WTC11 (cell line): ENCODE measurements around the gene TTC4. TPM values are rescaled to one million over a fixed set of nuclear protein-coding genes. Genes with fewer than 3 reads are reported as not detected.

Experiments
- ATAC-seq: fragments of 200-7000 bp; cut with Tn5 transposase; 2 replicates; pipeline ENCODE4 v1.10.0; 2021; ENCODE audit warnings: mild to moderate bottlenecking, moderate library complexity
- CTCF ChIA-PET: fragments of 300-600 bp; sonication (Branson Sonifier 250); formaldehyde crosslinking; loops from one replicate; lab custom pipeline; 2021; ENCODE audit warnings: antibody characterized with exemption; lab: Charles Lee
- POLR2A ChIA-PET: fragments of 350-600 bp; sonication (Branson Sonifier 250); formaldehyde crosslinking; loops from one replicate; lab custom pipeline; 2021; ENCODE audit warnings: antibody characterized with exemption; lab: Charles Lee
- DNase-seq: peaks from one replicate; pipeline ENCODE4 v3.0.0; 2021; ENCODE audit warnings: low spot score
- H3K27ac Mint-ChIP-seq: 2 replicates; pipeline ENCODE4 v1.8.0; 2021; ENCODE audit warnings: mixed read lengths
- H3K27me3 Mint-ChIP-seq: 2 replicates; pipeline ENCODE4 v1.8.0; 2021; ENCODE audit warnings: low read depth, mild to moderate bottlenecking, moderate library complexity, mixed read lengths
- H3K36me3 Mint-ChIP-seq: 2 replicates; pipeline ENCODE4 v1.8.0; 2021; ENCODE audit warnings: mixed read lengths
- H3K4me1 Mint-ChIP-seq: 2 replicates; pipeline ENCODE4 v1.8.0; 2022; ENCODE audit warnings: mixed read lengths
- H3K4me3 Mint-ChIP-seq: 2 replicates; pipeline ENCODE4 v1.8.0; 2021; ENCODE audit warnings: mild to moderate bottlenecking, moderate library complexity, mixed read lengths
- H3K9me3 Mint-ChIP-seq: 2 replicates; pipeline ENCODE4 v1.8.0; 2021; ENCODE audit warnings: mixed read lengths
- FOXK1 ChIP-seq: sonication (generic); formaldehyde crosslinking; IDR thresholded peaks from 2 replicates; pipeline ENCODE4 v1.8.0; 2022; ENCODE audit warnings: mild to moderate bottlenecking, moderate library complexity, missing genetic modification reagents
- FOXP1 ChIP-seq: sonication (generic); formaldehyde crosslinking; IDR thresholded peaks from 2 replicates; pipeline ENCODE4 v1.8.0; 2022; ENCODE audit warnings: missing genetic modification reagents, mild to moderate bottlenecking, moderate library complexity, borderline replicate concordance
- GABPB1 ChIP-seq: sonication (generic); formaldehyde crosslinking; IDR thresholded peaks from 2 replicates; pipeline ENCODE4 v1.8.1; 2023; ENCODE audit warnings: mild to moderate bottlenecking, missing genetic modification reagents
- GTF2I ChIP-seq: fragments of 250-450 bp; sonication (Bioruptor Pico); conservative IDR thresholded peaks from 2 replicates; pipeline ENCODE4 v1.4.0; 2021; ENCODE audit warnings: mild to moderate bottlenecking
- JUN ChIP-seq: sonication (generic); formaldehyde crosslinking; IDR thresholded peaks from 2 replicates; pipeline ENCODE4 v1.8.0; 2023; ENCODE audit warnings: mild to moderate bottlenecking, missing genetic modification reagents
- MXD4 ChIP-seq: fragments of 250-450 bp; sonication (Bioruptor Pico); IDR thresholded peaks from 2 replicates; pipeline ENCODE4 v1.8.0; 2021; ENCODE audit warnings: mild to moderate bottlenecking, moderate library complexity, borderline replicate concordance
- NR3C1 ChIP-seq: sonication (generic); formaldehyde crosslinking; conservative IDR thresholded peaks from 2 replicates; pipeline ENCODE4 v1.8.1; 2023; ENCODE audit warnings: low read depth, mild to moderate bottlenecking, missing genetic modification reagents
- OVOL2 ChIP-seq: fragments of 250-450 bp; sonication (Bioruptor Pico); IDR thresholded peaks from 2 replicates; pipeline ENCODE4 v1.9.0; 2021; ENCODE audit warnings: mild to moderate bottlenecking, borderline replicate concordance
- PRRX2 ChIP-seq: fragments of 250-450 bp; sonication (Bioruptor Pico); IDR thresholded peaks from 2 replicates; pipeline ENCODE4 v1.8.0; 2021; ENCODE audit warnings: mild to moderate bottlenecking
- SOX15 ChIP-seq: fragments of 250-450 bp; sonication (Bioruptor Pico); IDR thresholded peaks from 2 replicates; pipeline ENCODE4 v1.9.0; 2021; ENCODE audit warnings: mild to moderate bottlenecking
- ZNF219 ChIP-seq: sonication (generic); formaldehyde crosslinking; IDR thresholded peaks from 2 replicates; pipeline ENCODE4 v1.8.0; 2023; ENCODE audit warnings: missing genetic modification reagents, mild to moderate bottlenecking, borderline replicate concordance
- total RNA-seq: library from RNA; stranded (reverse); gene quantifications from 3 replicates; pipeline ENCODE4 v1.2.3, GENCODE V29; 2021
- TF ChIP-seq, protein P1 (sequence below): sonication (generic); formaldehyde crosslinking; IDR thresholded peaks from 2 replicates; pipeline ENCODE4 v1.8.0; 2022; ENCODE audit warnings: missing genetic modification reagents
- TF ChIP-seq, protein P2 (sequence below): sonication (generic); formaldehyde crosslinking; IDR thresholded peaks from 2 replicates; pipeline ENCODE4 v1.8.0; 2022; ENCODE audit warnings: mild to moderate bottlenecking, missing genetic modification reagents
- TF ChIP-seq, protein P3 (sequence below): sonication (generic); formaldehyde crosslinking; conservative IDR thresholded peaks from 2 replicates; pipeline ENCODE4 v1.8.1; 2022; ENCODE audit warnings: mild to moderate bottlenecking, missing genetic modification reagents
- TF ChIP-seq, protein P4 (sequence below): sonication (generic); formaldehyde crosslinking; IDR thresholded peaks from 2 replicates; pipeline ENCODE4 v1.8.1; 2023; ENCODE audit warnings: mild to moderate bottlenecking, missing genetic modification reagents, moderate library complexity
- TF ChIP-seq, protein P5 (sequence below): sonication (generic); formaldehyde crosslinking; IDR thresholded peaks from 2 replicates; pipeline ENCODE4 v1.8.0; 2023; ENCODE audit warnings: mild to moderate bottlenecking, missing genetic modification reagents
- TF ChIP-seq, protein P6 (sequence below): sonication (generic); formaldehyde crosslinking; IDR thresholded peaks from 2 replicates; pipeline ENCODE4 v1.8.1; 2022; ENCODE audit warnings: mild to moderate bottlenecking, moderate library complexity, missing genetic modification reagents
- TF ChIP-seq, protein P7 (sequence below): sonication (generic); formaldehyde crosslinking; IDR thresholded peaks from 2 replicates; pipeline ENCODE4 v1.8.1; 2023; ENCODE audit warnings: mild to moderate bottlenecking, missing genetic modification reagents, borderline replicate concordance

TTC4 gene
- total RNA-seq, 1 experiment from 2014 or later: 18.8 TPM

DNA sequence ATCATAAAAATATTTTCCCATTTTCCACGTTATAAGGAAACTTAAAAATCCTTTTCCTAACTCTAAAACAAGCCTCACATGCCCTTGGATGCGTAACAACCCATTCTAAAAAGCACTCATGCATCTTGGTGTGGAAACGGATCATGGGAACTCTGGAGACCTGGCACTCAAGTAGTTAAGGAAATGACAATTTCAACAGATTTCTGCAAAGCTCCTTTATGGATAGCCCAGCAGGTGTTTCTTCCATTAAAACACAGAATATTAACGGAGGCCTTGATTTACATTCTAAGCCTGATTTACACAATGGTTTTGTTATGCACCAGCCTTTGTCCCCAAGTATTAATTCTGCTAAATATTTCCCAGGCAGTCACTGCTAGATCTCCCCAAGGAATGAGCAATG, 35.8 kb downstream of the TTC4 start:
- Mint-ChIP-seq H3K27ac (no peak overlapping the region), H3K4me3 (no peak overlapping the region), H3K36me3 (0 out of 2 replicates have a peak, but pooled peaks cover 3% of the 10 kb centered on the region), H3K9me3 (no peaks in the 10 kb centered on the region), H3K4me1 (peaks cover 18% of the 10 kb centered on the region), H3K27me3 (no peaks in the 10 kb centered on the region; the same call in 1 of the 2 replicates)
- POLR2A ChIA-PET: no interaction called here
- no peak for TF ChIP-seq GABPB1 (CRISPR knock-in tag)
- TF ChIP-seq, protein P1, sequence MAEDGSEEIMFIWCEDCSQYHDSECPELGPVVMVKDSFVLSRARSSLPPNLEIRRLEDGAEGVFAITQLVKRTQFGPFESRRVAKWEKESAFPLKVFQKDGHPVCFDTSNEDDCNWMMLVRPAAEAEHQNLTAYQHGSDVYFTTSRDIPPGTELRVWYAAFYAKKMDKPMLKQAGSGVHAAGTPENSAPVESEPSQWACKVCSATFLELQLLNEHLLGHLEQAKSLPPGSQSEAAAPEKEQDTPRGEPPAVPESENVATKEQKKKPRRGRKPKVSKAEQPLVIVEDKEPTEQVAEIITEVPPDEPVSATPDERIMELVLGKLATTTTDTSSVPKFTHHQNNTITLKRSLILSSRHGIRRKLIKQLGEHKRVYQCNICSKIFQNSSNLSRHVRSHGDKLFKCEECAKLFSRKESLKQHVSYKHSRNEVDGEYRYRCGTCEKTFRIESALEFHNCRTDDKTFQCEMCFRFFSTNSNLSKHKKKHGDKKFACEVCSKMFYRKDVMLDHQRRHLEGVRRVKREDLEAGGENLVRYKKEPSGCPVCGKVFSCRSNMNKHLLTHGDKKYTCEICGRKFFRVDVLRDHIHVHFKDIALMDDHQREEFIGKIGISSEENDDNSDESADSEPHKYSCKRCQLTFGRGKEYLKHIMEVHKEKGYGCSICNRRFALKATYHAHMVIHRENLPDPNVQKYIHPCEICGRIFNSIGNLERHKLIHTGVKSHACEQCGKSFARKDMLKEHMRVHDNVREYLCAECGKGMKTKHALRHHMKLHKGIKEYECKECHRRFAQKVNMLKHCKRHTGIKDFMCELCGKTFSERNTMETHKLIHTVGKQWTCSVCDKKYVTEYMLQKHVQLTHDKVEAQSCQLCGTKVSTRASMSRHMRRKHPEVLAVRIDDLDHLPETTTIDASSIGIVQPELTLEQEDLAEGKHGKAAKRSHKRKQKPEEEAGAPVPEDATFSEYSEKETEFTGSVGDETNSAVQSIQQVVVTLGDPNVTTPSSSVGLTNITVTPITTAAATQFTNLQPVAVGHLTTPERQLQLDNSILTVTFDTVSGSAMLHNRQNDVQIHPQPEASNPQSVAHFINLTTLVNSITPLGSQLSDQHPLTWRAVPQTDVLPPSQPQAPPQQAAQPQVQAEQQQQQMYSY: no peak
- TF ChIP-seq NR3C1 (CRISPR knock-in tag): no peak
- TF ChIP-seq FOXK1 (CRISPR knock-in tag): no peak
- TF ChIP-seq FOXP1 (CRISPR knock-in tag): no peak
- TF ChIP-seq, protein P2, sequence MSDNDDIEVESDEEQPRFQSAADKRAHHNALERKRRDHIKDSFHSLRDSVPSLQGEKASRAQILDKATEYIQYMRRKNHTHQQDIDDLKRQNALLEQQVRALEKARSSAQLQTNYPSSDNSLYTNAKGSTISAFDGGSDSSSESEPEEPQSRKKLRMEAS (CRISPR knock-in tag): no peak
- TF ChIP-seq, protein P3, sequence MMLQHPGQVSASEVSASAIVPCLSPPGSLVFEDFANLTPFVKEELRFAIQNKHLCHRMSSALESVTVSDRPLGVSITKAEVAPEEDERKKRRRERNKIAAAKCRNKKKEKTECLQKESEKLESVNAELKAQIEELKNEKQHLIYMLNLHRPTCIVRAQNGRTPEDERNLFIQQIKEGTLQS: no peak
- no peak for TF ChIP-seq OVOL2
- TF ChIP-seq, protein P4, sequence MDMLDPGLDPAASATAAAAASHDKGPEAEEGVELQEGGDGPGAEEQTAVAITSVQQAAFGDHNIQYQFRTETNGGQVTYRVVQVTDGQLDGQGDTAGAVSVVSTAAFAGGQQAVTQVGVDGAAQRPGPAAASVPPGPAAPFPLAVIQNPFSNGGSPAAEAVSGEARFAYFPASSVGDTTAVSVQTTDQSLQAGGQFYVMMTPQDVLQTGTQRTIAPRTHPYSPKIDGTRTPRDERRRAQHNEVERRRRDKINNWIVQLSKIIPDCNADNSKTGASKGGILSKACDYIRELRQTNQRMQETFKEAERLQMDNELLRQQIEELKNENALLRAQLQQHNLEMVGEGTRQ (CRISPR knock-in tag): no peak
- TF ChIP-seq ZNF219 (CRISPR knock-in tag): no peak
- TF ChIP-seq SOX15: no peak
- TF ChIP-seq MXD4: no peak
- no peak for TF ChIP-seq GTF2I (CRISPR knock-in tag)
- TF ChIP-seq, protein P5, sequence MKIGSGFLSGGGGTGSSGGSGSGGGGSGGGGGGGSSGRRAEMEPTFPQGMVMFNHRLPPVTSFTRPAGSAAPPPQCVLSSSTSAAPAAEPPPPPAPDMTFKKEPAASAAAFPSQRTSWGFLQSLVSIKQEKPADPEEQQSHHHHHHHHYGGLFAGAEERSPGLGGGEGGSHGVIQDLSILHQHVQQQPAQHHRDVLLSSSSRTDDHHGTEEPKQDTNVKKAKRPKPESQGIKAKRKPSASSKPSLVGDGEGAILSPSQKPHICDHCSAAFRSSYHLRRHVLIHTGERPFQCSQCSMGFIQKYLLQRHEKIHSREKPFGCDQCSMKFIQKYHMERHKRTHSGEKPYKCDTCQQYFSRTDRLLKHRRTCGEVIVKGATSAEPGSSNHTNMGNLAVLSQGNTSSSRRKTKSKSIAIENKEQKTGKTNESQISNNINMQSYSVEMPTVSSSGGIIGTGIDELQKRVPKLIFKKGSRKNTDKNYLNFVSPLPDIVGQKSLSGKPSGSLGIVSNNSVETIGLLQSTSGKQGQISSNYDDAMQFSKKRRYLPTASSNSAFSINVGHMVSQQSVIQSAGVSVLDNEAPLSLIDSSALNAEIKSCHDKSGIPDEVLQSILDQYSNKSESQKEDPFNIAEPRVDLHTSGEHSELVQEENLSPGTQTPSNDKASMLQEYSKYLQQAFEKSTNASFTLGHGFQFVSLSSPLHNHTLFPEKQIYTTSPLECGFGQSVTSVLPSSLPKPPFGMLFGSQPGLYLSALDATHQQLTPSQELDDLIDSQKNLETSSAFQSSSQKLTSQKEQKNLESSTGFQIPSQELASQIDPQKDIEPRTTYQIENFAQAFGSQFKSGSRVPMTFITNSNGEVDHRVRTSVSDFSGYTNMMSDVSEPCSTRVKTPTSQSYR (CRISPR knock-in tag): no peak
- TF ChIP-seq, protein P6, sequence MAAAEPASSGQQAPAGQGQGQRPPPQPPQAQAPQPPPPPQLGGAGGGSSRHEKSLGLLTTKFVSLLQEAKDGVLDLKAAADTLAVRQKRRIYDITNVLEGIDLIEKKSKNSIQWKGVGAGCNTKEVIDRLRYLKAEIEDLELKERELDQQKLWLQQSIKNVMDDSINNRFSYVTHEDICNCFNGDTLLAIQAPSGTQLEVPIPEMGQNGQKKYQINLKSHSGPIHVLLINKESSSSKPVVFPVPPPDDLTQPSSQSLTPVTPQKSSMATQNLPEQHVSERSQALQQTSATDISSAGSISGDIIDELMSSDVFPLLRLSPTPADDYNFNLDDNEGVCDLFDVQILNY: no peak
- no peak for TF ChIP-seq JUN (CRISPR knock-in tag)
- TF ChIP-seq, protein P7, sequence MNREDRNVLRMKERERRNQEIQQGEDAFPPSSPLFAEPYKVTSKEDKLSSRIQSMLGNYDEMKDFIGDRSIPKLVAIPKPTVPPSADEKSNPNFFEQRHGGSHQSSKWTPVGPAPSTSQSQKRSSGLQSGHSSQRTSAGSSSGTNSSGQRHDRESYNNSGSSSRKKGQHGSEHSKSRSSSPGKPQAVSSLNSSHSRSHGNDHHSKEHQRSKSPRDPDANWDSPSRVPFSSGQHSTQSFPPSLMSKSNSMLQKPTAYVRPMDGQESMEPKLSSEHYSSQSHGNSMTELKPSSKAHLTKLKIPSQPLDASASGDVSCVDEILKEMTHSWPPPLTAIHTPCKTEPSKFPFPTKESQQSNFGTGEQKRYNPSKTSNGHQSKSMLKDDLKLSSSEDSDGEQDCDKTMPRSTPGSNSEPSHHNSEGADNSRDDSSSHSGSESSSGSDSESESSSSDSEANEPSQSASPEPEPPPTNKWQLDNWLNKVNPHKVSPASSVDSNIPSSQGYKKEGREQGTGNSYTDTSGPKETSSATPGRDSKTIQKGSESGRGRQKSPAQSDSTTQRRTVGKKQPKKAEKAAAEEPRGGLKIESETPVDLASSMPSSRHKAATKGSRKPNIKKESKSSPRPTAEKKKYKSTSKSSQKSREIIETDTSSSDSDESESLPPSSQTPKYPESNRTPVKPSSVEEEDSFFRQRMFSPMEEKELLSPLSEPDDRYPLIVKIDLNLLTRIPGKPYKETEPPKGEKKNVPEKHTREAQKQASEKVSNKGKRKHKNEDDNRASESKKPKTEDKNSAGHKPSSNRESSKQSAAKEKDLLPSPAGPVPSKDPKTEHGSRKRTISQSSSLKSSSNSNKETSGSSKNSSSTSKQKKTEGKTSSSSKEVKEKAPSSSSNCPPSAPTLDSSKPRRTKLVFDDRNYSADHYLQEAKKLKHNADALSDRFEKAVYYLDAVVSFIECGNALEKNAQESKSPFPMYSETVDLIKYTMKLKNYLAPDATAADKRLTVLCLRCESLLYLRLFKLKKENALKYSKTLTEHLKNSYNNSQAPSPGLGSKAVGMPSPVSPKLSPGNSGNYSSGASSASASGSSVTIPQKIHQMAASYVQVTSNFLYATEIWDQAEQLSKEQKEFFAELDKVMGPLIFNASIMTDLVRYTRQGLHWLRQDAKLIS (CRISPR knock-in tag): no peak
- no peak for TF ChIP-seq PRRX2 (CRISPR knock-in tag)
- CTCF ChIA-PET: interaction anchor here (0.9 to 3.5 kb wide), 6 partner anchors 17 to 670 kb away, joined by 3 to 19 read pairs (median 4); partner anchors contain the start of gene TTC22
- DNase-seq: no peak
- ATAC-seq: no peak
